GM12865 (cell line): ENCODE data around the gene SEC24A.
A peak's percentile ranks its signal among the peaks of the same experiment; 100 is the strongest.
"Not testable (repeated sequence)": the region's sequence is repeated elsewhere in the genome, so short reads cannot be mapped to it uniquely, and the experiment has no call there.

Experiments
- DNase-seq: peaks from one replicate; pipeline ENCODE4 v3.0.0; 2010; ENCODE audit warnings: low read depth
- H3K4me3 ChIP-seq: 2 replicates; pipeline ENCODE4 v1.5.1; 2011; ENCODE audit warnings: mild to moderate bottlenecking, low read depth, low read length, control low read depth
- TF ChIP-seq, protein P1 (sequence below): IDR thresholded peaks from 2 replicates; pipeline ENCODE4 v1.5.1; 2011; ENCODE audit warnings: low read length, control low read depth, low read depth, inconsistent platforms; ENCODE audit not compliant: insufficient read depth; ENCODE audit errors: missing control alignments

SEC24A gene

DNA sequence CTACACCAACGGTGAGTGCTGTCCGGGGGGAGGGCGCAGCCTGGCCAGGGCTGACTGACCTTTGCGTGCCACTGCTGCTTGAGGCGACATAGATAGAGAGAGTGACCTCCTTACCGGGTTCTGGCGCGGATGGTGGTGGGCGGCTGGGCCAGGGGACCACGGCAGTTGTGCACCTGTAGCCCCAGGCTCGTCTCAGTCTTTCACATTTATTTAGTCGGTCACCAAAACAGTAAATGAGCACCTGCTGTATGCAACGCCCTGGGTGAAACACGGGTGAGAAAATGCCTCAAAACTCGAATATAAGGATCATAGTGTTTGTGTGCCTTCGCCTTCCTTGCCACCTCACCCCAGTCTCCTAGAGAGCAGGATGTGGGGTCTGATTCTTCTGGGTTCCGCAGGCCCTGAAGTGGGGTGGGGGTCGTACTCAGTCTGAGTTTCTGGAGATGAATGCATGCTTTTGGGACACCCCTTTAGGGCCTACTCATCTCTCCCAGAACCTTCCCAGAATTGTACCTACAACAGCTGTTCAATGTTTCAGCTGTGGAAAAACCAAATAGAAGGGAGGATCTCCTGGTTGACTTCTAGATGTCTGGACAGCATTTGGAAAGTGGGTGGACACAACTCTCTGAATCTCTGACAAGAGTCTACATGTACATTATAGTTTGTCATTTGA, 714 bp downstream of the SEC24A start:
- peak overlapping the region; percentile 93 for H3K4me3 ChIP-seq
- DNase-seq = peak; percentile 14
- TF ChIP-seq, protein P1, sequence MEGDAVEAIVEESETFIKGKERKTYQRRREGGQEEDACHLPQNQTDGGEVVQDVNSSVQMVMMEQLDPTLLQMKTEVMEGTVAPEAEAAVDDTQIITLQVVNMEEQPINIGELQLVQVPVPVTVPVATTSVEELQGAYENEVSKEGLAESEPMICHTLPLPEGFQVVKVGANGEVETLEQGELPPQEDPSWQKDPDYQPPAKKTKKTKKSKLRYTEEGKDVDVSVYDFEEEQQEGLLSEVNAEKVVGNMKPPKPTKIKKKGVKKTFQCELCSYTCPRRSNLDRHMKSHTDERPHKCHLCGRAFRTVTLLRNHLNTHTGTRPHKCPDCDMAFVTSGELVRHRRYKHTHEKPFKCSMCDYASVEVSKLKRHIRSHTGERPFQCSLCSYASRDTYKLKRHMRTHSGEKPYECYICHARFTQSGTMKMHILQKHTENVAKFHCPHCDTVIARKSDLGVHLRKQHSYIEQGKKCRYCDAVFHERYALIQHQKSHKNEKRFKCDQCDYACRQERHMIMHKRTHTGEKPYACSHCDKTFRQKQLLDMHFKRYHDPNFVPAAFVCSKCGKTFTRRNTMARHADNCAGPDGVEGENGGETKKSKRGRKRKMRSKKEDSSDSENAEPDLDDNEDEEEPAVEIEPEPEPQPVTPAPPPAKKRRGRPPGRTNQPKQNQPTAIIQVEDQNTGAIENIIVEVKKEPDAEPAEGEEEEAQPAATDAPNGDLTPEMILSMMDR = no peak

GRCh38 chr5:134650660-134651059, 2.1 kb downstream of the SEC24A start:
- not testable (repeated sequence) for DNase-seq
- H3K4me3 ChIP-seq = peak overlapping the region; percentile 93

DNA sequence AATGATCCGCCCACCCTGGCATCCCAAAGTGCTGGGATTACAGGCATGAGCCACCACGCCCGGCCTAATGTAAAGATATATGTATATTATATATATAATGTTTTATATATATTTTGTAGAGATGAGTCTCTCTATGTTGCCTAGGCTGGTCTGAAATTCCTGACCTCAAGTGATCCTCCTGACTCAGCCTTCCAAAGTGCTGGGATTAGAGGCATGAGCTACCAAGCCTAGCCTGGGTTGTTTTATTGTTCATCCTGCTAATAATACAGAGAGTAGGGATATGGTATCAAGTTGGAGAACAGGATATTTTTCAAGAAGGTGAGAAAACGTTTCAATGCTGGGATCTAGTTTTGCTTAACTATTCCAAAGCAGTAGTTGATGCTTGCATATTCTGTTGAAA, 2.9 kb downstream of the SEC24A start:
- H3K4me3 ChIP-seq = no peak overlapping the region
- no peak for DNase-seq
- TF ChIP-seq, protein P1 = no peak

- TF ChIP-seq, protein P1 = no peak
- no peak for DNase-seq
- H3K4me3 ChIP-seq = no peak overlapping the region
Observed at GRCh38 chr5:134656690-134657089, 8.1 kb downstream of the SEC24A start.

DNA sequence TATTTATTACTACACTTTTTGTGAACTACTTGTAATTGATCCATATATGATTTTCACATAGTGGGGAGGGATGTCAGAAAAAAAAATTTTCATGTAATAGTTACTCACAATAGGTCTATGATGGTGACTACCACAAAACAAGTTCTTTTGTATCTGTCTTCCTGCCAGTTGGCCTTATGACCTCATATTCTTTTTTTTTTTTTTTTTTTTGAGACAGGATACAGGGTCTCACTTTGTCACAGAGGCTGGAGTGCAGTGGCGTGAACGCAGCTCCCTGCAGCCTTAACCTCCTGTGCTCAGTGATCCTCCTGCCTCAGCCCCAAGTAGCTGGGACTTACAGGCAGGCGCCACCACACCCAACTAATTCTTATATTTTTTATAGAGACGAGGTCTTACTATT, 10.9 kb downstream of the SEC24A start:
- no peak overlapping the region for H3K4me3 ChIP-seq
- no peak for DNase-seq
- TF ChIP-seq, protein P1 = no peak

- DNase-seq = no peak
- TF ChIP-seq, protein P1 = no peak
- no peak overlapping the region for H3K4me3 ChIP-seq
Observed at GRCh38 chr5:134659922-134660321, 11.3 kb downstream of the SEC24A start.

DNA sequence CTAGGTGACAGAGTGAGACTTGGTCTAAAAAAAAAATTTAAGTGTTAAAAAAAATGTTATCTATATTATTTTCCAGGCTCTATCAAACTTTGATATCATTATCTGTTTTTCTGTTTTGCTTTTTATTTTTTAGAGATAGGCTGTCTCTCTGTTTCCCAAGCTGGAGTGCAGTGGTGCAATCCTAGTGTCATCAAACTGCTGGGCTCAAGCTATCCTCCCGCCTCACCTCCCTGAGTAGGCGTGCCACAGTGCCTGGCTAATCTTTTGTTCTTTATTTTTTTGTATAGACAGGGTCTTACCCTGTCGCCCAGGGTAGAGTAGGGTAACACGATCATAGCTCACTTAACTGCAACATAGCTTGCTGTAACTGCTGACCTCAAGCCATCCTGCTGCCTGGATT, 14.4 kb downstream of the SEC24A start:
- TF ChIP-seq, protein P1 = no peak
- DNase-seq = no peak
- H3K4me3 ChIP-seq = no peak overlapping the region
